WTC11 (cell line): Measurements from ENCODE around the gene LANCL2. TPM values are rescaled to one million over a fixed set of nuclear protein-coding genes. Genes with fewer than 3 reads are reported as not detected.

ENCODE experiments used
- ATF3 ChIP-seq: sonication (generic); formaldehyde crosslinking; conservative IDR thresholded peaks from 2 replicates; pipeline ENCODE4 v1.8.1; 2022; ENCODE audit warnings: mild to moderate bottlenecking, missing genetic modification reagents
- CBFB ChIP-seq: sonication (generic); formaldehyde crosslinking; IDR thresholded peaks from 2 replicates; pipeline ENCODE4 v1.8.1; 2022; ENCODE audit warnings: mild to moderate bottlenecking, low read depth, missing genetic modification reagents
- CTCF ChIP-seq: fragments of 200-600 bp; IDR thresholded peaks from 2 replicates; pipeline ENCODE4 v1.8.0; 2022; ENCODE audit warnings: antibody characterized with exemption
- ESRRA ChIP-seq: sonication (generic); formaldehyde crosslinking; IDR thresholded peaks from 2 replicates; pipeline ENCODE4 v1.8.1; 2022; ENCODE audit warnings: mild to moderate bottlenecking, missing genetic modification reagents, borderline replicate concordance
- ETV6 ChIP-seq: sonication (generic); formaldehyde crosslinking; IDR thresholded peaks from 2 replicates; pipeline ENCODE4 v1.8.1; 2022; ENCODE audit warnings: mild to moderate bottlenecking, missing genetic modification reagents
- FOXK1 ChIP-seq: sonication (generic); formaldehyde crosslinking; IDR thresholded peaks from 2 replicates; pipeline ENCODE4 v1.8.0; 2022; ENCODE audit warnings: mild to moderate bottlenecking, moderate library complexity, missing genetic modification reagents
- IRF1 ChIP-seq: sonication (generic); formaldehyde crosslinking; IDR thresholded peaks from 2 replicates; pipeline ENCODE4 v1.8.0; 2023; ENCODE audit warnings: missing genetic modification reagents
- JUN ChIP-seq: sonication (generic); formaldehyde crosslinking; IDR thresholded peaks from 2 replicates; pipeline ENCODE4 v1.8.0; 2023; ENCODE audit warnings: mild to moderate bottlenecking, missing genetic modification reagents
- MXD4 ChIP-seq: fragments of 250-450 bp; sonication (Bioruptor Pico); IDR thresholded peaks from 2 replicates; pipeline ENCODE4 v1.8.0; 2021; ENCODE audit warnings: mild to moderate bottlenecking, moderate library complexity, borderline replicate concordance
- MYBL2 ChIP-seq: sonication (generic); formaldehyde crosslinking; IDR thresholded peaks from 2 replicates; pipeline ENCODE4 v1.8.1; 2023; ENCODE audit warnings: mild to moderate bottlenecking, moderate library complexity, missing genetic modification reagents
- NFE2L1 ChIP-seq: sonication (generic); formaldehyde crosslinking; IDR thresholded peaks from 2 replicates; pipeline ENCODE4 v1.8.1; 2023; ENCODE audit warnings: missing genetic modification reagents
- NR1H2 ChIP-seq: sonication (generic); formaldehyde crosslinking; IDR thresholded peaks from 2 replicates; pipeline ENCODE4 v1.9.0; 2021; ENCODE audit warnings: mild to moderate bottlenecking, moderate library complexity, missing genetic modification reagents
- NR2C2 ChIP-seq: sonication (generic); formaldehyde crosslinking; IDR thresholded peaks from 2 replicates; pipeline ENCODE4 v1.8.0; 2022; ENCODE audit warnings: mild to moderate bottlenecking, missing genetic modification reagents
- PRRX2 ChIP-seq: fragments of 250-450 bp; sonication (Bioruptor Pico); IDR thresholded peaks from 2 replicates; pipeline ENCODE4 v1.8.0; 2021; ENCODE audit warnings: mild to moderate bottlenecking
- RELA ChIP-seq: sonication (generic); formaldehyde crosslinking; IDR thresholded peaks from 2 replicates; pipeline ENCODE4 v1.8.1; 2022; ENCODE audit warnings: missing genetic modification reagents, mild to moderate bottlenecking, borderline replicate concordance
- RORB ChIP-seq: fragments of 250-450 bp; sonication (Bioruptor Pico); IDR thresholded peaks from 2 replicates; pipeline ENCODE4 v1.9.0; 2021; ENCODE audit warnings: mild to moderate bottlenecking
- SMAD4 ChIP-seq: sonication (generic); formaldehyde crosslinking; IDR thresholded peaks from 2 replicates; pipeline ENCODE4 v1.8.0; 2022; ENCODE audit warnings: mild to moderate bottlenecking, missing genetic modification reagents
- TEAD1 ChIP-seq: sonication (generic); formaldehyde crosslinking; IDR thresholded peaks from 2 replicates; pipeline ENCODE4 v1.8.0; 2022; ENCODE audit warnings: mild to moderate bottlenecking, missing genetic modification reagents
- TP53 ChIP-seq: sonication (generic); formaldehyde crosslinking; IDR thresholded peaks from 2 replicates; pipeline ENCODE4 v1.8.1; 2023; ENCODE audit warnings: mild to moderate bottlenecking, missing genetic modification reagents
- USF2 ChIP-seq: sonication (generic); formaldehyde crosslinking; IDR thresholded peaks from 2 replicates; pipeline ENCODE4 v1.8.1; 2023; ENCODE audit warnings: mild to moderate bottlenecking, missing genetic modification reagents, moderate library complexity
- ZBTB43 ChIP-seq: sonication (generic); formaldehyde crosslinking; IDR thresholded peaks from 2 replicates; pipeline ENCODE4 v1.8.1; 2023; ENCODE audit warnings: mild to moderate bottlenecking, missing genetic modification reagents
- ZNF263 ChIP-seq: sonication (generic); formaldehyde crosslinking; IDR thresholded peaks from 2 replicates; pipeline ENCODE4 v1.8.1; 2022; ENCODE audit warnings: low read depth, mild to moderate bottlenecking, moderate library complexity, missing genetic modification reagents
- total RNA-seq: library from RNA; stranded (reverse); gene quantifications from 3 replicates; pipeline ENCODE4 v1.2.3, GENCODE V29; 2021
- TF ChIP-seq, protein P1 (sequence below): sonication (generic); formaldehyde crosslinking; IDR thresholded peaks from 2 replicates; pipeline ENCODE4 v1.8.1; 2022; ENCODE audit warnings: low read depth, mild to moderate bottlenecking, moderate library complexity, missing genetic modification reagents, borderline replicate concordance

Gene LANCL2
- total RNA-seq, 1 experiment from 2014 or later, result 13.2 TPM

DNA sequence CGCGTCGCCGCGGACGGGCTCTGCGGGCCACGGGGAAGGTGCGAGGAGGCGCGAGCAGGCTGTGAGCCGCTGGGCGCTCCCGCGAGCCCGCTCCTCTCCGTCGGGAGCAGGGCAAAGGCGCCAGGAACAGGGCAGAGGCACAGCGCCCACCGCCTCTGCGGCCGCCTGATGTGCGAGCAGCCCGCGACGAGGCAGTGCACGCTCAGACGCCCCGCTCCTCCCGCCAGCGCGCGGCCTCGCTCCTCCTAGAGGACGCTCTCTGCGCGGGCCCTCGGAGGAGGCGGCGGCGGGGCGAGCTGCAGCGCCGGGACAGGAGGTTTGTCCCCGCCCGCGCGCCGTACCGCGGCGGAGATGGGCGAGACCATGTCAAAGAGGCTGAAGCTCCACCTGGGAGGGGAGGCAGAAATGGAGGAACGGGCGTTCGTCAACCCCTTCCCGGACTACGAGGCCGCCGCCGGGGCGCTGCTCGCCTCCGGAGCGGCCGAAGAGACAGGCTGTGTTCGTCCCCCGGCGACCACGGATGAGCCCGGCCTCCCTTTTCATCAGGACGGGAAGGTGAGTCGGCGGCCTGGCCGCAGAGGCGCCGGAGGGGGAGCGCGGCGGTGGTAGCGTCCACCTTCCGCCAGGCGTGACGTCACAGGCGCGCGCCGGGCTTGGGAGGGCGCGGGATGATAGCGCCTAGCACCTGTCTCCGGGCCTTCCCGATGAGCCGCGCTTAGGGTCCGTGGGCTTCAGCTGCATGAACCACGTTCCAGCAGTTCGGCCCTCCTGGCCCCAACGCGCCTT is 731 bp downstream of the LANCL2 start (continued):
- TF ChIP-seq ZNF263 (peak; percentile 51; the same call in 1 of the 2 replicates), TEAD1 (no peak), SMAD4 (CRISPR knock-in tag) (0 out of 2 replicates have a peak, but pooled peaks have one; percentile 16), FOXK1 (CRISPR knock-in tag) (peak; percentile 55), JUN (CRISPR knock-in tag) (0 out of 2 replicates have a peak, but pooled peaks have one; percentile 31), NR2C2 (CRISPR knock-in tag) (no peak), ETV6 (peak; percentile 60), NFE2L1 (peak; percentile 66), ATF3 (no peak), ZBTB43 (CRISPR knock-in tag) (peak; percentile 53; the same call in 1 of the 2 replicates), RORB (no peak), CTCF (no peak), TP53 (no peak), MXD4 (CRISPR knock-in tag) (no peak), USF2 (CRISPR knock-in tag) (no peak), CBFB (CRISPR knock-in tag) (0 out of 2 replicates have a peak, but pooled peaks have one; percentile 61), PRRX2 (no peak), RELA (CRISPR knock-in tag) (no peak), MYBL2 (CRISPR knock-in tag) (0 out of 2 replicates have a peak, but pooled peaks have one; percentile 49), IRF1 (CRISPR knock-in tag) (peak; percentile 56), ESRRA (CRISPR knock-in tag) (no peak), NR1H2 (CRISPR knock-in tag) (no peak; the same call in 1 of the 2 replicates)
- TF ChIP-seq, protein P1, sequence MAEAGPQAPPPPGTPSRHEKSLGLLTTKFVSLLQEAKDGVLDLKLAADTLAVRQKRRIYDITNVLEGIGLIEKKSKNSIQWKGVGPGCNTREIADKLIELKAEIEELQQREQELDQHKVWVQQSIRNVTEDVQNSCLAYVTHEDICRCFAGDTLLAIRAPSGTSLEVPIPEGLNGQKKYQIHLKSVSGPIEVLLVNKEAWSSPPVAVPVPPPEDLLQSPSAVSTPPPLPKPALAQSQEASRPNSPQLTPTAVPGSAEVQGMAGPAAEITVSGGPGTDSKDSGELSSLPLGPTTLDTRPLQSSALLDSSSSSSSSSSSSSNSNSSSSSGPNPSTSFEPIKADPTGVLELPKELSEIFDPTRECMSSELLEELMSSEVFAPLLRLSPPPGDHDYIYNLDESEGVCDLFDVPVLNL (CRISPR knock-in tag), result peak; percentile 86
